ENCODE data around the gene MRTFB.

The MRTFB gene

DNA sequence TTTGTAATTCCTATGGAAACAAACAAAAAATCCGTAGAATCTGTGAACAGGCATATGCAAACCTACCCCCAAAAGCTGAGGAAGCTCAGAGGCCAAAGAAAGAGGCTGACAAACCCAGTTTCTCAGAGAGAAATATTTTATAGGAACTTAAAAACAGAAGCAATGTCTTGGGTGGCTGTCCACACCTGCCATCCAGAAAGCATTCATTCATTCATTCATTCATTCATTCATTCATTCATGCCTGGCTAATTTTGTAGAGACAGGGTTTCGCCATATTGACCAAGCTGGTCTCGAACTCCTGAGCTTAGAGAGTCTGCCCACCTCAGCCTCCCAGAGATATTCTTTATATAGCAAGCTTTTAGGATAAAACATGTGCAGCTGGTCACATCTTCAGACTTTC, 154.3 kb downstream of the MRTFB start:
- FAIRE-seq (no peak), DNase-seq (ENCODE audit: insufficient read length, low spot score) (no peak)
- TF ChIP-seq, protein P1, sequence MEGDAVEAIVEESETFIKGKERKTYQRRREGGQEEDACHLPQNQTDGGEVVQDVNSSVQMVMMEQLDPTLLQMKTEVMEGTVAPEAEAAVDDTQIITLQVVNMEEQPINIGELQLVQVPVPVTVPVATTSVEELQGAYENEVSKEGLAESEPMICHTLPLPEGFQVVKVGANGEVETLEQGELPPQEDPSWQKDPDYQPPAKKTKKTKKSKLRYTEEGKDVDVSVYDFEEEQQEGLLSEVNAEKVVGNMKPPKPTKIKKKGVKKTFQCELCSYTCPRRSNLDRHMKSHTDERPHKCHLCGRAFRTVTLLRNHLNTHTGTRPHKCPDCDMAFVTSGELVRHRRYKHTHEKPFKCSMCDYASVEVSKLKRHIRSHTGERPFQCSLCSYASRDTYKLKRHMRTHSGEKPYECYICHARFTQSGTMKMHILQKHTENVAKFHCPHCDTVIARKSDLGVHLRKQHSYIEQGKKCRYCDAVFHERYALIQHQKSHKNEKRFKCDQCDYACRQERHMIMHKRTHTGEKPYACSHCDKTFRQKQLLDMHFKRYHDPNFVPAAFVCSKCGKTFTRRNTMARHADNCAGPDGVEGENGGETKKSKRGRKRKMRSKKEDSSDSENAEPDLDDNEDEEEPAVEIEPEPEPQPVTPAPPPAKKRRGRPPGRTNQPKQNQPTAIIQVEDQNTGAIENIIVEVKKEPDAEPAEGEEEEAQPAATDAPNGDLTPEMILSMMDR (IDR thresholded peaks at IDR 0.05; ENCODE audit: insufficient read depth, missing control alignments), result no peak

DNA sequence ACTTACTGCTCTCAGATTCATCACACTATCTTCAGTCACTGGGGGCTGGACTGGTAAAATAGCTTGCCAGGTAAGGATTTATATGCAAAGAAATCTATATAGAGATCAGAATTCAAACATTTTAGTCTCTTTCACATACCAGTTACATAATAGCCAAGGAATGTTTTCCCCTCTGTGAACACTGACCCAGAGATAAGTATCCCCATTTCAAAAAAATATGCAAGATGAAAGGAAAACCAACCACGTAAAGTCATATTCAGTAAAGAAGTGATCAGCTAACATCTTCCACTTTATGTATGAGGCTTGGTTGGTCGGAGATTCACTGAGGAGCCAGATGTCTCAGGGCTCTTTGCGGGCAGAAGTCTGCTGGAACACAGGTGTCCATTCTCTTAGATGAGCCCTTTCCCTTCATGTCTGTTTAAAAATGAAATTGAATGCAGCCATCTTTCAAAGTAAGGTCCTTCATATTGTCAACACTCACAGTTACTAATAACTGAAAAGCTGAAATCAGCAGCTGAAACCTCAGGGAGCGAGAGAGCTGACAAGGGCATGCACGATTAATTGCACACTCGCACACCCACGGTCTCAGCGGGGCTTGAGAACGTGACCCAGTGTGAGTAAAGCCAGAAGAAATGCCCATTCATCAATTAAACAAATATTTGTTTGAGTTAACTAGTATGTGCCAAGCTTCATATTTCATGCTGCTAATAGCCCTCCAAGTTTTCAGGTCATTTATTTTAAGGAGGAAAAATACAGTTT, 161.2 kb downstream of the MRTFB start:
- no peak for FAIRE-seq

DNA sequence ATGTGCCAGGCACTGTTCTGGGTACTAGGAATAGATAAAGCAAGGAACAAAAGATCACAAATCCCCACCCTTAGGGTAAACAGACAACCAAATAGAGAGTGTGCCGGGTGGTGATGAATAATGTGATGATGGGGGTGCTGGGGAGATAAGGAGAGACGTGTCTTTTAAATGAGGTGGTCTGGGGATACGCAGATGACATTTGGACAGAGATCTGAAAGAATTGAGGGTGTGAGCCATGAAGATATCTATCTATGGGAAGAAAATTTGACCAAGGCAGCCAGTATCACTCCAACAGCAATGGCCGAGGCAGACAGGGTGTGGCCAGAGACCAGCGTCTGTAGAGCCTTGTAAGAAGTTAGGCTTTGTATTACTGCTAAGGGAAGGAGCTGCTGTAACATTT, 165.3 kb downstream of the MRTFB start:
- FAIRE-seq, result no peak
- TF ChIP-seq, protein P1 (IDR thresholded peaks at IDR 0.05; ENCODE audit: insufficient read depth, missing control alignments), result no peak
- no peak for DNase-seq (ENCODE audit: insufficient read length, low spot score)

More for the DNA sequence above, 161.2 kb downstream of the MRTFB start:
- TF ChIP-seq, protein P1 (IDR thresholded peaks at IDR 0.05; ENCODE audit: insufficient read depth, missing control alignments), result no peak
- DNase-seq (ENCODE audit: insufficient read length, low spot score), result no peak

- FAIRE-seq (no peak), DNase-seq (ENCODE audit: insufficient read length, low spot score) (no peak)
- TF ChIP-seq, protein P1 (IDR thresholded peaks at IDR 0.05; ENCODE audit: insufficient read depth, missing control alignments), result no peak
These were observed 167.6 kb downstream of the MRTFB start for GRCh38 chr16:14238756-14239155.

- FAIRE-seq, result no peak
- TF ChIP-seq, protein P1 (IDR thresholded peaks at IDR 0.05; ENCODE audit: insufficient read depth, missing control alignments), result no peak
- DNase-seq (ENCODE audit: insufficient read length, low spot score), result no peak
These were observed 168.7 kb downstream of the MRTFB start for GRCh38 chr16:14239791-14240190.

GRCh38 chr16:14240219-14240843, 169.2 kb downstream of the MRTFB start:
- TF ChIP-seq, protein P1 (IDR thresholded peaks at IDR 0.05; ENCODE audit: insufficient read depth, missing control alignments), result no peak
- no peak for DNase-seq (ENCODE audit: insufficient read length, low spot score)
- FAIRE-seq, result no peak

DNA sequence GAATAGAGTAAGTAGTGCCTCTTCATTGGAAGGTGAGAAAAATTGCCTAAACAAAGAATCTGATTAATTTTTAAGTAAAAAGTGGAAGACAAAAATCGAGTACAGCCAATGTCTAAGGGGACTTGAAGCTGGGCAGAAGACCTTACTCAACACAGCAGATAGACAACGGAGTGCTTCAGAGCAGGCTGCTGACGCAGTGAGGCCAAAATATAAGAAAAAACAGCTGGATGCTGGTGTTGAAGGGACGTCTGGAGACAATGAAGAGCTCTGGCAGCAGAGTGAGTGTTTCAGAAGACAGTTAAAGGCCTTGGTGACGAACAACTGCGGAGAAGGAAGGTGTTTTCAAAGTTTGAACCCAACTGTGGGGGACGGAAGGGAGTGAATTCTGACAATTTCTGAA, 169.8 kb downstream of the MRTFB start:
- FAIRE-seq, result no peak
- TF ChIP-seq, protein P1 (IDR thresholded peaks at IDR 0.05; ENCODE audit: insufficient read depth, missing control alignments), result no peak
- no peak for DNase-seq (ENCODE audit: insufficient read length, low spot score)

Data from D721Med (cell line).